NCI-H524 treated with DMSO at 0.1 percent for 48 hours (cell line): ENCODE results near the gene SEC14L1.
"Not testable (repeated sequence)": the region's sequence is repeated elsewhere in the genome, so short reads cannot be mapped to it uniquely, and the experiment has no call there.

Experiments
- DNase-seq: peaks from one replicate; lab custom pipeline; 2025; lab: John Stamatoyannopoulos, UW

Gene SEC14L1

DNA sequence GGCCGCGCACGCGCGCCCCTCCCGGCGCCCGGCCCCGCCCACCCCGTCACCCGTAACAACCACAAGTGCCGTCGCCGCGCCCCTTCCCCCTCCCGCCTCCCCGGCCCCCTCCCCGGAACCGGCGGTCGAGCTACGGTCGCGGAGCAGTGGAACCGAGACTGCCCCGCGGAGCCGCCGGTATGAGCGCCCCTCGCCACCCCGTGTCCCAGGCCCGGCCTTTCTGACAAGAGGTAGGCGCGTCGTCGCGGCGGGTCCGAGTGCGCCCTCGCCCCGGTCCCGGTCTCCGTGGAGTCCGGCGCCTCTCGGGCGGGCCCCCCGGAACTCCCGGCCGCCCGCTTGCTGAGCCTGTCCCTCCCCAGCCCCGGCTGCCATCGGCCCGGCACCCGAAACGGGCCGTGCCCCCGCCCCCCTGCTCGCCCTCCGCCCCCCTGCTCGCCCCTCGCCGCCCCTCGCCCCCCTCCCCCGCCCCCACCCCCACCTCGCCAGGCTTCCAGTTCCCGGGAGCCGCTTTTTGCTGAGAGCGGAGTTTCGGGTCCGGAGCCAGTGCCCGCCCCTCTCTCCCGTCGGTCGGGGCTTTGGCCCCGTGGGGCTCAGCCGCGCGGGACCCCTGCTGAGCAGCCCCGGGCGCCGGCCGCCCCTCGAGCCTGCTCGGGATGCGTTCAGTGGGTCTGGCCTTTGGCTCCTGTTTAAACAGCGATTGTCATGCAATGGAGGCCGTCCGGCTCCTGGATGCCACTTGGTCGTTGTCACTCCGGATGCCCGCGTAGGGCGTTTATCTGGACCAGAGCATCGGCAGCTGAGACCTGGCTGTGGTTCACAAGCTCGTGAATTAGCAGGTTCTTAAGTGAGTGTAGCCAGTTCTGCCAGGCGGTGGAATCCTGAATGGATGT is at the start of gene SEC14L1:
TSS of gene SEC14L1 (plus strand) at position 92 of the 890 bp plus-strand sequence. CDS start 2,628 bp downstream, outside the sequence.
- DNase-seq: no peak

DNA sequence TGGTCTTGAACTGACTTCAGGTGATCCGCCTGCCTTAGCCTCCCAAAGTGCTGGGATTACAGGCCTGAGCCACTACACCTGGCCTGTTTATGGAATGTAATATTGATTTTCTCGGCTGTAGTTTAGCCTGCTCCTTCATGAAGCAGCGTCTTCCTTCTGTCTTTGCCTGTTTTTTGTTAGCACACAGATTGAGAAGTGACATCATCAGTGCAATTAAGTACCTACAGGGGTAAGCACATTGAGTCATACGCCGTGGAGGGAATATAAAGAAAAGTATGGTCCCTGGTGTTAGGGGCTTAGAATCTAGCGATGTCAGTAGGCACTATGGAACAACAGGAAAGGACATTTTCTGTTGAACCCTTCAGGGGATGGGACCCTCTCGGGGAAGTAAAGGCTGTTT is 48.7 kb upstream of the SEC14L1 start:
- no peak for DNase-seq

- no peak for DNase-seq
Measured at GRCh38 chr17:77095461-77095860, 45.3 kb upstream of the SEC14L1 start.

GRCh38 chr17:77096570-77097214 is 44.1 kb upstream of the SEC14L1 start:
- DNase-seq: no peak

- no peak for DNase-seq
Measured at GRCh38 chr17:77097631-77098180, 43.1 kb upstream of the SEC14L1 start.

DNA sequence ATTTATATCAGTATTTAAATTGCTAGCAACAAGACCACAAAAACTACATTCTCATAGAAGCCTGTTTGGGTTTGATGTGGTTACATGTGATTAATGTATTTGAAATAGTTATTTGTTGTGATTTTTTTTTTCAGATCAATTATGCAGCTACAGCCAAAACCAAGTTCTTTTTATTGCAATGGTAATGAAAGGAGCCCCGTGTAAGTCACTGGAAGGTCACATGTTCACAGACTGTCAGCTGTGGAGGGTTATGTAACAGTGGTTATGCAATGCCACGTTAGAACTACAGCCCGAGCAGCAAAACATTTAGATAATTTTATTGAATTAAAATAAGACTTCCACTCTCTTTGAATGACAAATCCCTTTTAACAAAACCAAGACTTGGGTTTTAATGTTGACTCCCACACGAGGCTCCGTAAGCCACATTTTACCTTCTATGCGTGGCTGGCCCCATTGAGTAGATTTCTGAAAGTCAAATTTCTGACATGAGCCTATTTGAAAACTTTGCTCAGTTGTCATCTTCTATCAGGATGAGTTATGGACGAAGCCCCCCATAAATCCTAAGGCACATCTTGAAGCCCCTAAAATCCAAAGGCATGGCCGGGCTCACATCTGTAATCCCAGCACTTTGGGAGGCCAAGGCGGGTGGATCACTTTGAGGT is 41.8 kb upstream of the SEC14L1 start:
- no peak for DNase-seq

DNA sequence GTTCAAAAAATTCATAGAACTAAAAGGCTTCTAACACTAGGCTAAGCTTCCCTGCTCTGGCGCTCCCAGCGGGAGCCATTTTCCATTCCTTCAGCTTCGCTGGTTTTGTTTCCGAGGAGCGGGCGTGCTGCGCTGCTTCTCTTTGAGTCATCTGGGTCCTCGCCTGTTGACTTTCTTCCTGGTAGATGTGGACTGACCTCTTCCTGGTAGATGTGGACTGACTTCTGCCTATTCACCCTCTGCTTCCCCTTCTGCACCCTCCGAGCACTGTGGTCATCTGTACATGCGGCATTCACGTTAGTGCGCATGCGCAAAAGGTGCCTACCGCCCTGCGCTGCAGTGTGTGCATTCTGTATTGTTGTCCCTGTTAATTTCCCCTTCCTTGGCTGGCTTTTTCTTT is 40.8 kb upstream of the SEC14L1 start:
- DNase-seq: no peak

DNA sequence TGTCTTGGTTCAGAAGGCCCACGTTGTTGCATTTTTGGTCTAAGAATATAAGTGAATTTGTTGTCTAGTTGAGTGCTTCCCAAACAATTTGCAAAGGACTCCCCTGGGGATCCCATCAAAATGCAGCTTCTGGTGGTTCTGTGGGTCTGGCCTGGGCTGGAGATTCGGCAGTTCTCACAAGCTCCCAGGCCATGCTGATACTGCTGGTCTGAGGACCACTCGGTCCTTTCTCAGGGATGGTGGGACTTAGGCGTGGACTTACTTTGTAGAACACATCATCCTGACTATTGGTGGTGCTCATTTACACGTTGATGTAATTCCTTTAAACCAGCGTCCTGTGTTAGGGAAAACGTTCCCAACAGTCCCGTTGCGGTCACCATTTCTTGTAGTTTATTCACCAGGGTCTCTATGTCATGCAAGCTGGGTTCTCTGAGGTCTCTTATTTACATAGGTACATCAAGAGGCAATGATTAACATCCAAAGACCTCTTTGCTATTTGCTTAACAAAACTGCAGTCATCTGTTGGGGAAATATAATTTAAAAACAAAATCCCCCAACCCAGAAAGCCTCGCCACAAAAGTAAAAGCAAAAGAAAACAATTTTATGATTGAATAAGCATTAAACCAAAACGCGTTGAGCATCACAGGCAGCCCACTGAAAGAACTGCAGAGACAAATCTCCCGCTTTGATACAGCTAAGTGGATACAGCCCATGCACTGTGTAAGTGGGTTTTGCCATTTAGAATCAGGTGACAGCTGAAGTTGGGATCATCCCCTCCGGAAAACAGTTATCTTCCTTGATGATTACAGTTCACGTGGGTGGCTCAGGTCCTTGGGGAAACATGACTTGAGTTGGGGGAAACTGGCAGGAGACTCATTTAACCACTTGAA is 39.0 kb upstream of the SEC14L1 start:
- DNase-seq: no peak

- DNase-seq: not testable (repeated sequence)
Measured at GRCh38 chr17:77102411-77103134, 38.2 kb upstream of the SEC14L1 start.

DNA sequence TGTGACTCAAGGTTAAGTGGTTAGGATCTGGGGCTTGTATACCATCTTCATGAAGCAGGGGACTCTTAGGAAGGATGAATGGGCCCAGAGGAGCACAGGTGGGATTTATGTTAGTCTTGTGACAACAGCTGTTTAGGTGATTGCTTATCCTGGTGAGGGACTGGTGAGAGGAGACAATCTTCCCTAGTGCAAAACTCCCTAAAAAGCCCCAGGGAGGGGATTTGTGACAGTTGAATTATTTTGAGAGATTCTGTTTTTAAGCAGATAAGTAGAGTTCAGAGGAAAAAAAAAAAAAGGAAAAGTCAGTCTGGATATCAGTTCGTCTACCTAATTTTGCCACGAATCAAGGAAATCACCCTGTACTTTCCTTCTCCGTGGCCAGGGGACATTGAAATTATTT is 35.1 kb upstream of the SEC14L1 start:
- DNase-seq: no peak

DNA sequence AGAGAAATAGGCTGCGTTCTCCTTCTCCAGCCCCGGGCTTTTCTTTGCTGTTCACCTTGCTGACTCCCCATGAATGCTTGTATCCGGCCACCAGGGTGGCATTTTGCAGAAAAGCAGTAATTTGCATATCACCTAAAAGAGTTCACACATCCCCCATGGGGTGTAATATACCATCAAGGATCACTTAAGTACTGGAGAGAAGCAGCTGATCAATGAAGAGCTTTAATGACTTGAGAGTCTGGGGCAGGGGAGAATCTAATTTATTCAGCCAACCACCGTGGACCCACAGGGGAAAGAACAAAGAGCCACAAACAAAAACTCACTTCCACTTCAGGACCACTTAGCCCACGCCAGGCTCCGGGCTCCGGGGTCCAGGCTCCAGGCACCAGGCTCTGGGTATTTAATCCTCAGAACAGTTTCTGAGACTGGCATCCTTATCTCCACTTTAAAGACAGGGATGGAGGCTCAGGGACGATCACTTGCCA is 33.9 kb upstream of the SEC14L1 start:
- DNase-seq: no peak

DNA sequence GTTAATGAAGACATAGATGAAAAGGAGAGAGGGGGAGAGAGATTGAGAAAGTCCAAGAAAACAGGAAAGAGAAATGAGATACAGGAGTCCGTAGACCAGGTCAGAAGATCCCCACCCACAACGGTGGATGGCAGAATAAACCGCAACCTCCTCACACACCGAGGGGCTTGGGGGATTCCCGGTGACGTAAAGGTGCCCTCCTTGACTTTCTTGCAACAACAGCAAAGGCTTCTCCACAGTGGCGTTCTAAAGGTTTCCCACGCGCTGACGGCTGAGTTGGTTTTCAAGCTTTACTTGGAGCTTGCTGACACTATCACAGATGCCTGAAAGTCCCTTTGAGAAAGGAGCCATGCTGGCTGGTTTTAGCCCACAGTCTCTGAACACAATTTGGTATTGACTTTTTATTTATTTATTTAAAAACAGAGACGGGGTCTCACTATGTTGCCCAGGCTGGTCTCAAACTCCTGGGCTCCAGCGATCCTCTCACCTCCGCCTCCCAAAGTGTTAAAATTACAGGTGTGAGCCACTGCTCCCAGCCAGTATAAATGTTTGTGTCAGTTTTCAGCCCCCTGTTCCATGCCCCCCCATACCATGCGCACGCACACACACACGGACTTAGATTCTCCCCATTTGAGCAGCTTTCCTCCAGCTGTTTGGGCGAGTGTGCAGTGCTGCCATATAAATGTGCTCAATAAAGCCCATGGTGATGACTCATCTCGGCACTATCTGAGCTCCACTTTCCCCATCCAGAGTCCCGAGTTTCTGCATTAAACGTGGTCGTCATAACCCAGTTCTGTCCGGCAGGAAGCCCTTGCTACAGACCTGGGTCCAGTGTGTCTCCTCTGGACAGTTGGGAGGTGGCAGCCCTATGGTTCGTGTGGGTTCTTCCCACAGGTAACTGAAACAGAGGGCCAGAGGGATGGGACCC is 33.0 kb upstream of the SEC14L1 start:
- DNase-seq: no peak

DNA sequence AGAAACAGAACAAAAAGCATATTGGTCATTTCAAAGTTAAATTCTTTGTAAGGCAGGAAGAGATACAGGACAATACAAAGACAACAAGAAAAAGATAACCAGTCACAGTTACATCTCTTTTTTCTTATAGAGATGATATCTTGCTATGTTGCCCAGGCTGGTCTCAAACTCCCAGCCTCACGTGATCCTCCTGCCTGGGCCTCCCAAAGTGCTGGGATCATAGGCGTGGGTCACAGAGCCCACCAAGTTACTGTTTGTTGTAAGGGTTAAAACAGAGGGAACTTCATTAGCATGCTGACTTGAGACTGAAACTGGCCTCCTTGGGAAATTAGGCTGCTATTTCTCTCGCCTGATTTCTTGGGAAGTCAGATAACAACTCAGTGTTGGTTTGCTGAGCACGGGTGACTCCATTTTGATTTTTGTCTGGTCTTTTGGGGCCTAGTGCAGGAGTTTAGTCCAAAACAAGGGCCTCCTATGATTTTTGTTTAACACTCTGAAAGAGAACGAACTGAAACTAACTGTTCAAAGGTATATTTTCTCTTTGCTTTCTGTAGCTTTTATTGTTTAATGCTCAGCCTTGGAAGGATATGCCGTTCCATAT is 31.5 kb upstream of the SEC14L1 start:
- DNase-seq: no peak

- DNase-seq: no peak
Measured at GRCh38 chr17:77109764-77110359, 30.9 kb upstream of the SEC14L1 start.

DNA sequence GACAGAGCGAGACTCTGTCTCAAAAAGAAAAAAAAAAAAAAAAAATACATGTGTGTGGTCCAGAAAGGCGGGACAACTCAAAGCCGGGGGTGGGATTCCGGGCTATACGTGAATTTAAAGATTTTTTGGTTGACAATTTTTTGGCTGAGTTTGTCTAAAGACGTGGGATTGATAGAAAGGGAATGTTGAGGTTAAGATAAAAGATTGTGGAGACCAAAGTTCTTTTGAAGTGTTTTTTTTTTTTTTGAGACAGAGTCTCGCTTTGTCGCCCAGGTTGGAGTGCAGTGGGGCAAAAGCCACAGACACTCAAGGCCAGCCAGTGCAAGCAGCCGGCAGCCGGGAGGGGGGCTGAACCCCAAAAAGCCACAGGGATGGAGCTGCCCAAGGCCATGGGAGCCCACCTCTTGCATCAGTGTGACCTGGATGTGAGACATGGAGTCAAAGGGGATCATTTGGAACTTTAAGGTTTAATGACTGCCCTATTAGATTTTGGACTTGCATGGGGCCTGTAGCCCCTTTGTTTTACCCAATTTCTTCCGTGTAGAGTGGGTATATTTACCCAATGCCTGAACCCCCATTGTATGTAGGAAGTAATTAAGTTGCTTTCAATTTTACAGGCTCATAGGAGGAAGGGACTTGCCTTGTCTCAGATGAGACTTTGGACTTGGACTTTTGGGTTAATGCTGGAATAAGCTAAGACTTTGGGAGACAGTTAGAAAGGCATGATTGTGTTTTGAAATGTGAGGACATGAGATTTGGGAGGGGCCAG is 29.4 kb upstream of the SEC14L1 start:
- not testable (repeated sequence) for DNase-seq

- no peak for DNase-seq
Measured at GRCh38 chr17:77111934-77112296, 28.9 kb upstream of the SEC14L1 start.

DNA sequence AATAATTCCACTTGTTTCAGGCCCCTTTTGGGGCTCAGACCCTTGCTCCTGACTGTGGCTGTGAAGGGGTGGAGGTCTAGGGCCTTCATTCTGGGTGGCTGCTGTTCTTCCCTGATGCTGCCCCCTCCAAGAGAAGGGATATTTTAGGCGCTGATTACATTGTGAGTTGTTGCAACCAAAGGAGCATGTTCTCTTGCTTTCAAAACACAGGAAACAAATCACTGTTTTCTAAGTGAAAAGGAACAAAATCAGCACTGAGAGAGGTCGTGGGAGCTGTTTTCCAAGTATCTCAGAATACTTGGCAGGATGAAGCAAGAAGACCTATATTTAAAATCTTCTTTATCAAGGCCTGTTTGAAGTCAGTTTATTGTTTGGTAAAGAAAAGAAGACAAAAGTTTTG is 25.3 kb upstream of the SEC14L1 start:
- no peak for DNase-seq

DNA sequence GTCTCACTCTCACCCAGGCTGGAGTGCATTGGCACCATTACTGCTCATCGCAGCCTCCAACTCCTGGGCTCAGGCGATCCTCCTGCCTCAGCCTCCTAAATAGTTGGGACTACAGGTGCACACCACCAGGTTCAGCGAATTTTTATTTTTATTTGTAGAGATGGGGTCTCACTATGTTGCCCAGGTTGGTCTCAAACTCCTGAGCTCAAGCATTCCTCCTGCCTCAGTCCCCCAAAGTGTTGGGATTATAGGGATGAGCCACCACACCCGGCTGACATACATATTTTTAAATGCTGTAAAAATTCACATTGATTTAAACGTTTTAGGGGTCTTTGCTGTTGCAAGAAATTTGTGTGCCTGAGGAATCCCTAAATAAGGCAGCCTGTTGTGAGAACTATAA is 24.8 kb upstream of the SEC14L1 start:
- DNase-seq: no peak
